ENCODE data around the gene SRRM5.
"Not testable (repeated sequence)": the region's sequence is repeated elsewhere in the genome, so short reads cannot be mapped to it uniquely, and the experiment has no call there.

The SRRM5 gene

GRCh38 chr19:43616306-43616705 lies 4.4 kb downstream of the SRRM5 start:
- DNase-seq: no peak

GRCh38 chr19:43616954-43617353 lies 5.1 kb downstream of the SRRM5 start:
- no peak for DNase-seq

DNA sequence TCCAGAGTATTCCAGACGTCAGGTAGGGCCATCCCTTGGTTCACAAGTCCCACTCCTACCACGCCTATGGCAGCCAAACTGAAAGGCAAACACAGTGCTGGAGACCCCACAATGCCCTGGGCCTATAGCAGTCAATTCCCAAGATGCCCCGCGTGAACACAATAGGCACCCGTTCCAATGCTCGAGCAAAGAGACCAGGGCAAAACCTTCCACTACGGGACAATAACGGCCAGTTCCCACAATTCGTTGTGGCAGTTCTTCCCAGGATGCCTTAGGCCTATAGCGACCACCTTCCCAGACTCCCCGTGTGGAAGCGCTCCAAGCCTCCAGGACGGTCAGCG lies 7.0 kb downstream of the SRRM5 start:
- peak; percentile 46 for DNase-seq

DNA sequence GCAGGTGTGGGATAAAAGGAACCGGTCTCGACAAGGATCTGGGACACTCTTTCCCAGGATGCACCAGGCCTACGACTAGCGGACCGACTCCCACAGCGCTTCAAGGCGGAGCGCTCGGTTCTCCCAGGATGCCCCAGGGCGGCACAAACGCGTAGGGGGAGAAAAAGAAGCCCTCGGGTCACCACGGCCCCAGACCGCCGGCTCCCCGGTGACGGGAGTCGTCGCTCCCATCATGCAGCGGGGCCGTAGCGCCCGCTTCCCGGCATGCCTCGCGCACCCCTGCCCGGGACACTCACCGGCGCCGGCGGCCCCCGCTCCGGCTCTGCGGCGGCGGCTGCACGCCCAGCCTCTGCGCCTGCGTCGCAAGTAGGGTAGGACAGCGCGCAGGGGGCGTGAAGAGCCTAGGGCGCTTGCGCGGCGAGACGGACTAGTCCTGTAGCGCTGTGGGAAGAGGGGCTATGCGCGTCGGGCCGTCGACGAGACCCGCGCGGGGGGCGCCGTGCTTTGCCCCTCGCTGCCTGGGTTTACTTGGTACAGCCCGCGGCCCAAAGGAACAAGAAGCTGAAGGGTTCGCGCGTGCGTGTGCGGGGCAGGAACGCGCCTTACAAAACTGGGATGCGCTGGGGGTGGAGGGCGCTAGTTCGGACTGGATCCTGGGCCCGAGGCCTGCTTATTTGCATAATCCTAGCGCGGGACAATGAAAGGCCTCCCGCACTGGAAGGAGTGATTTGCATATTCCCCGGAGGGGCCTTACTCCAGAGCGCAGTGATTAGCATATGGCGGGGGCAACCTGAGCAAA lies 7.6 kb downstream of the SRRM5 start, which contains the start of gene ZNF428:
ZNF428 (minus strand) TSS at position 368 of the 799 bp plus-strand sequence. CDS start 5,325 bp downstream, outside the sequence.
- peak; percentile 87 for DNase-seq

GRCh38 chr19:43620061-43621001 lies 8.4 kb downstream of the SRRM5 start:
- peak; percentile 91 for DNase-seq

GRCh38 chr19:43622070-43622469 lies 10.2 kb downstream of the SRRM5 start:
- no peak for DNase-seq

DNA sequence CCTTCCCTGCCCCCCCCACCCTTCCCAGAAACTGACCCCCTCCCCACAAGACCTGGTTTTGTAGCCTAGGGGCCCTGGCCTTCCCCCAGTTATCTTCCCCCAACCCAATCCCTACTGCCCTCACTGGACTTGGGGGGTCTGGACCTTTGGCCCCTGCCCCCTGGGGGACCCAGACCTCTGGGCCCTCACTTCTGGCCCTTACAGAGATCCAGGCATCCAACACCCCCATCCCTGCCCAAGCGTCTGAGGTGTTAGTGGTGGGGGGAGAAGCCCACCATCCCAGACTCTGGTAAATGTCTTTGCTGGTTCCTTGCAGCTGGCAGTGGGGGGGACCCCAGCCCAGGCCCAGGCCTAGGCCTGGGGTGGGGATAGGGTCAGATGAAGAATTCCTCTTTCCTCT lies 11.1 kb downstream of the SRRM5 start:
- DNase-seq: no peak

DNA sequence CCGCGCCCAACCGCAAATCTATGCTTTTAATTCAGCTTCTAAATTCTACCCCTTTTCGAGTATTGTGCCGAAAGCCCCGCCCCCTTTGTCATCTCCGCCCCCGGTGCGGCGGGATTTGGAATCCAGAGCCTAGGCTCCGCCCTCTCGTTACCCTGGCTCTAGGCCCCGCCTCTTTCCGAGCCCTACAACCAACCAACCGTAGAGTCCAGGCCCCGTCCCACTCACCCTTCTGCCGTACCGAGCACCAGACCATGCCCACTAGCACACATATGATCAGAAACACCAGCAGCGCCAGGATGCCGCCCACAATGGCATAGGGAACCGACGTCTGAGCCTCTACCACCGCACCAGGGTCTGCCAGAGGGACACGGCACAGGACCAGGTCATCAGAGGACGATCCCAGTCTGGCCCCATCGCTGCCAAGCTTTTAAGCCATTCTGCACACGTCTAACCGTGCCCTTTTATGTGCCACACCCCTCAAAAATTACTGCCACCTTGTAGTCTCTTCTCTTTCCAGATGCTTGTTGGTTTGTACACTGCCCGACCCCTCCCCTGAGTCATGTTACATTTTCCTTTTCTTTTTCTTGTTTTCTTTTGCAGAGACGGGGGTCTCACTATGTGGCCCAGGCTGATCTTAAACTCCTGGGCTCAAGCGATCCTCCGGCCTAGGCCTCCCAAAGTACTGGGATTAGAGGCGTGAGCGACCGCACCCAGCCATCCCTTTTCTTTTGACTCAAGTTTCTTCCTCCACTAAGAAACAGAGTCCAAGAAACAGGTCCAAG lies 12.2 kb downstream of the SRRM5 start:
- DNase-seq: peak; percentile 21

- peak; percentile 92 for DNase-seq
Measured at GRCh38 chr19:43624933-43625332, 13.0 kb downstream of the SRRM5 start.

DNA sequence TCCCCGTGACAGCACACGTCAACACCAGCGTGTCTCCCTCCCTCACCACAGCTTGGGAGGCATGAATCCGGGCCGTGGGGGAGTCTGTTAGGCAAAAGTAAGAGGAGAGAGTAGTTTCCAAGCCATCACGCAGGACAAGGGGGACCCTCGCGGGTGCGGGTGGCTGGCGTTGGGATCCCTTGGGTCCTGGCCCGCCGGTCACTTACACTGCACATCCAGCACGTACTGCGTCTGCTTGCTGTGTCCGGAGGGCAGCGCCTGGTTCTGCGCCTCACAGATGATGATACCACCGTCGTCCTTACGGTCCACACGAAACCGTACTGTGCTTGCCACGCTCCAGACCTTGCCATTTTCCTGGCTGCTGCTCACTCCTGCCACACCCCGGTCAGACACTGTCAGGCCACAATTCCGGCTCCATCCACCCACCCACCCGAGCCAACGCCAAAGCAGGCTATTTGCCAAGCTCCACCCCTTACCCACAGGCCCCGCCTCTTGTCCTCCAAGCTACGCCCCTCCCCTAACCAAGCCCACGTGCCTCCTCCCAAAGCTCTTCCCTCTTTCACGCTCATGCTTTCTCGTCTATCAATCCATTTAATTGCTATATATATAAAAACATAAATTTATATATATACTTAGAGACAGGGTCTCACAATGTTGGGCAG lies 14.2 kb downstream of the SRRM5 start:
- peak; percentile 24 for DNase-seq

- DNase-seq: no peak
Measured at GRCh38 chr19:43626838-43627237, 14.9 kb downstream of the SRRM5 start.

DNA sequence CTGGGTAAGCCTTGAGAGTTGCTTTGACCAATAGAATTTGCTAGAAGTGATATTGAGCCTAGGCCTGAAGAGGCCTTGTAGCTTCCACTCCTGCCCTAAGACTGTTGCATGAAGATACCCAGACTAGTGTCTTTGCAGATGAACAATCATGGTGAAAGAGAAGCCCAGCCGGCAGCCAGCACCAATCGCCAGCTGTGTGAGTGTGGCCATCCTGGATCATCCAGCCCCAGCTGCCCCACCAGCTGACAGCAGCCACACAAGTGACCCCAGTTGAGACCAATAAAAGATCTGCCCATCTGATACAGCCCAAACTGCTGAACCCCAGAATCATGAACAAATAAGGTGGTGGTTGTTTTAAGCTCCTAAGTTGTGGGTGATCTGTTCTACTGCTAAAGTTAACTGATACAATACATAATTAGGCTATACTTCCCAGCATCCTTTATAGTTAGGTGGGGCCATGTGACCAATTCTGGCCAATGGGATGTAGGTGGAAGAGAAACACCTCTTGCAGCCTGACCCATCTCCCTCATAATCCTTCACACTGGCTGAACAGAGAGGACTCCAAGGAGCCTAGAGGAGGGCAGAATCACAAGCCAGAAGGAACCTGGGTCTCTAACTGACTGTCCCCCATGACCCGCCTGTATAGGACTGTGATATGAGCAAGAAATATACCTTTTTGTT lies 16.9 kb downstream of the SRRM5 start:
- no peak for DNase-seq

DNA sequence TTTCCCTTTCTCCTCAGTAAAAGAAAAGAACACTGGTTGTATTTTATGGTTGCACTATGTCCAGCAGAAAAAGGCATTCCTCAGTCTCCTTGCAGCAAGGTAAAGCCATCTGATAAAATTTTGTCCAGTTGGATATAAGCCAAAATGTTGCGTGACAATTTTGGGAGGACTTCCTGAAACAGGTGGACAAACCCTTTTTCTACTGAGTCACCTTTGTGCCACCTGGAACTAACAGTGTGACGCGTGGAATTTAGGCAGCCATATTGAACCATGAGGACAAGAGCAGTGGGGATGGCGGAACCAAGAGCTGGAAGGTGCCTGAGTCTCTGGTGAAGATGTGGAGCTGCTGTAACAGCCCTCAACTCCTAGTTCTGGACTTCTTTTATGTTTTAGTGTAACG lies 19.6 kb downstream of the SRRM5 start:
- no peak for DNase-seq

DNA sequence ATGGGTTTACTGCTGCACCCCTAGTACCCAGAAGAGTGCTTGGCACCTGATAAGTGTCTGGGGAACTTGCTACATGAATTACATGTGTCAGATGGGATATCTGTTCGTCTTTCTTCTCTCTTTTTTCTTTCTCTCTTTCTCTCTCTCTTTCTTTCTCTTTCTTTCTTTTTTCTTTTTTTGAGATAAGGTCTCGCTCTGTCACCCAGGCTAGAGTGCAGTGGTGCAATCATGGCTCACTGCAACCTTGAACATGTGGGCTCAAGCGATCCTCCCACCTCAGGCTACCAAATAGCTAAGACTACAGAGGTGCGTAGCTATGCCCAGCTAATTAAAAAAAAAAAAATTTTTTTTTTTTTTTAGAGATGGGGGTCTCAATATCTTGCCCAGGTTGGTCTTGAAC lies 21.6 kb downstream of the SRRM5 start:
- DNase-seq: no peak

- DNase-seq: no peak
Measured at GRCh38 chr19:43634068-43634467, 22.2 kb downstream of the SRRM5 start.

DNA sequence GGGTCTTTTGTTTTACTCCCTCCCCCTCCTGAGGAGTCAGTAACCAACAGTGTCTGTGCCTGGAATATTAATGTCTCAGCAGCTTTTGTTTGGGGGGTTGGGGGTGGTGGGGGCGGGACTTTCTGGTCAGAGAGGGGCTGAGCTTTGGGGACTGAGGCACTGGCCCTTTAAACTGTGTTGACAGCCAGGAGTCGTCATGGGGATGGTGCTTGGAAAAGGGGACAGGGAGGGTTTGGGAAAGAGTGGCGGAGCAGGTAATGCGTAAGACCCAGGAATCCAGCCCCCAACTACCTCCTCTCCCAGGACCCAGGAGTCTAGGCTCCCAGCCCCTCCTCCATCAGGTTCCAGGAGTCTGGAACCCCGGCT lies 22.6 kb downstream of the SRRM5 start:
- no peak for DNase-seq

DNA sequence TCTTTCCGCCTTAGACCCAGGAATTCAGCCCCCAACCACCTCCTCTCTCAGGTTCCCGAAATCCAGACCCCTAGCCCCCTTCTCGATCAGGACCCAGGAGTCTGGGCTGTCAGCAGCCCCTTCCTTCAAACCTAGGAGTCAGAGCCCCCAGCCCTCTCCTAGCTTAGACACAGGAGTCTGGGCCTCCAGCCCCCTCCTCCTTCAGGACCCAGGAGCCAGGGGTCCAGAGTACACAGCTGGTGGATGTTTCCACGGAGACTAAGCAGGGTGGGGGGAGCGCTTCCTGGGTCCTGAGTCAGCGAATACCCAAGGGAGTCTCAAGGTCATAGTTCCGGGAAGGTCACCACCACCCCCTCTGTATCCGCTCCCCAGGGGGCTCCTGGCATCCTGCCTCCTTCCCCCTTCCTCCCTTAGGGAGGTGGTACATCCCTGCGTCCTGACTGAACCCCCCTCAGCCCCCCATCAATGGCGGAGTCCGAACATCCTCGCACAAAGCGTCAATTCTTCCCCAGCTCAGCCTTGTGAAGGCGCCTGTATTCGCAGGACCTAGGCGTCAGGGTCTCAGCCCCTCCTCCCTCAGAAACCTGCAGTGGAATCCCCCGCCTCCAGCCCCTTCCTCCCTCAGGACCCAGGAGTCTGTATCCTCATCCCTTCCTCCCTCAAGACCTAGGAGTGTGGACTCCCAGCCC lies 23.1 kb downstream of the SRRM5 start:
- no peak for DNase-seq

- DNase-seq: not testable (repeated sequence)
Measured at GRCh38 chr19:43635561-43635940, 23.7 kb downstream of the SRRM5 start.

- no peak for DNase-seq
Measured at GRCh38 chr19:43636121-43636683, 24.3 kb downstream of the SRRM5 start.

GRCh38 chr19:43638214-43638994 lies 26.5 kb downstream of the SRRM5 start:
- DNase-seq: no peak

Measured in CD4-positive, alpha-beta T cell treated with Interleukin-6 for 4 hours (primary cell).